MM.1S (cell line): ENCODE data around the gene NCL.

Experiments used
- DNase-seq: peaks from one replicate; pipeline ENCODE4 v3.0.0-alpha.2; 2015
- H2AFZ ChIP-seq: fragments of 300-600 bp; sonication (generic); 2 replicates; pipeline ENCODE4 v1.6.0; 2016; ENCODE audit warnings: antibody characterized with exemption, low read length
- H3F3A ChIP-seq: fragments of 300-600 bp; sonication (generic); 2 replicates; pipeline ENCODE4 v1.6.1; 2016; ENCODE audit warnings: mild to moderate bottlenecking, antibody characterized with exemption, low read length, moderate library complexity, mixed read lengths; ENCODE audit not compliant: insufficient read depth
- H3K27ac ChIP-seq: fragments of 300-600 bp; sonication (generic); 2 replicates; pipeline ENCODE4 v1.5.1; 2016; ENCODE audit warnings: mild to moderate bottlenecking, low read length
- H3K27me3 ChIP-seq: fragments of 300-600 bp; sonication (generic); replicated peaks from 2 replicates; pipeline ENCODE4 v1.6.0; 2016; ENCODE audit warnings: low read length; ENCODE audit not compliant: insufficient read depth
- H3K36me3 ChIP-seq: fragments of 300-600 bp; sonication (generic); replicated peaks from 2 replicates; pipeline ENCODE4 v1.6.1; 2016; ENCODE audit warnings: mild to moderate bottlenecking, low read length, mixed read lengths; ENCODE audit not compliant: insufficient read depth
- H3K4me1 ChIP-seq: fragments of 300-600 bp; sonication (generic); 2 replicates; pipeline ENCODE4 v1.6.1; 2016; ENCODE audit warnings: low read length, mixed read lengths
- H3K4me2 ChIP-seq: fragments of 300-600 bp; sonication (generic); 2 replicates; pipeline ENCODE4 v1.6.0; 2016; ENCODE audit warnings: low read depth, low read length
- H3K4me3 ChIP-seq: fragments of 300-600 bp; sonication (generic); 2 replicates; pipeline ENCODE4 v1.5.1; 2016; ENCODE audit warnings: low read length, mixed read lengths
- H3K79me2 ChIP-seq: fragments of 300-600 bp; sonication (generic); 2 replicates; pipeline ENCODE4 v1.6.1; 2016; ENCODE audit warnings: mixed run types, low read length, mixed read lengths
- H3K9ac ChIP-seq: fragments of 300-600 bp; sonication (generic); 2 replicates; pipeline ENCODE4 v1.6.1; 2016; ENCODE audit warnings: low read length, mixed read lengths
- H3K9me2 ChIP-seq: fragments of 300-600 bp; sonication (generic); replicated peaks from 2 replicates; pipeline ENCODE4 v1.6.1; 2016; ENCODE audit warnings: mild to moderate bottlenecking, low read length, mixed read lengths; ENCODE audit not compliant: insufficient read depth
- H3K9me3 ChIP-seq: fragments of 300-600 bp; sonication (generic); replicated peaks from 2 replicates; pipeline ENCODE4 v1.6.1; 2016; ENCODE audit warnings: mild to moderate bottlenecking, low read length, mixed read lengths; ENCODE audit not compliant: insufficient read depth
- H4K20me1 ChIP-seq: fragments of 300-600 bp; sonication (generic); 2 replicates; pipeline ENCODE4 v1.6.1; 2016; ENCODE audit warnings: mild to moderate bottlenecking, low read length, moderate library complexity, mixed read lengths; ENCODE audit not compliant: insufficient read depth
- CTCF ChIP-seq: fragments of 300-600 bp; sonication (generic); IDR thresholded peaks from 2 replicates; pipeline ENCODE4 v1.5.1; 2016; ENCODE audit warnings: antibody characterized with exemption, low read length, mixed read lengths
- EZH2 ChIP-seq: fragments of 300-600 bp; sonication (generic); optimal IDR thresholded peaks from 2 replicates; pipeline ENCODE3; 2017; ENCODE audit warnings: low read depth, mild to moderate bottlenecking, antibody characterized with exemption, low read length, mixed read lengths
- EZH2phosphoT487 ChIP-seq: fragments of 300-600 bp; sonication (generic); IDR thresholded peaks from 2 replicates; pipeline ENCODE4 v1.6.1; 2018; ENCODE audit warnings: antibody characterized with exemption, low read length

The NCL gene

GRCh38 chr2:231463698-231464575, at the start of gene NCL:
NCL (minus strand) TSS chr2:231464484; CDS start chr2:231464353, 131 bp downstream.
- H2AFZ ChIP-seq, result peak within 1 kb of the TSS; percentile 94
- H3K4me2 ChIP-seq, result peak within 1 kb of the TSS; percentile 97
- H3K4me1 ChIP-seq, result peaks cover 28% of the 10 kb centered on the region
- DNase-seq, result peak; percentile 81
- TF ChIP-seq CTCF, result no peak
- no peak for TF ChIP-seq EZH2
- no peak for TF ChIP-seq EZH2phosphoT487
- H3K27me3 ChIP-seq, result no peaks in the 10 kb centered on the region
- H3K36me3 ChIP-seq, result peaks cover 35% of the 10 kb centered on the region
- peak within 1 kb of the TSS; percentile 99 for H3K4me3 ChIP-seq
- H3K9me2 ChIP-seq, result no peaks in the 10 kb centered on the region
- H4K20me1 ChIP-seq, result peaks cover 35% of the 10 kb centered on the region
- peak within 1 kb of the TSS; percentile 99 for H3K27ac ChIP-seq
- peaks cover 63% of the 10 kb centered on the region for H3K79me2 ChIP-seq
- peaks cover 43% of the 10 kb centered on the region for H3F3A ChIP-seq
- no peaks in the 10 kb centered on the region for H3K9me3 ChIP-seq
- peak within 1 kb of the TSS; percentile 100 for H3K9ac ChIP-seq

DNA sequence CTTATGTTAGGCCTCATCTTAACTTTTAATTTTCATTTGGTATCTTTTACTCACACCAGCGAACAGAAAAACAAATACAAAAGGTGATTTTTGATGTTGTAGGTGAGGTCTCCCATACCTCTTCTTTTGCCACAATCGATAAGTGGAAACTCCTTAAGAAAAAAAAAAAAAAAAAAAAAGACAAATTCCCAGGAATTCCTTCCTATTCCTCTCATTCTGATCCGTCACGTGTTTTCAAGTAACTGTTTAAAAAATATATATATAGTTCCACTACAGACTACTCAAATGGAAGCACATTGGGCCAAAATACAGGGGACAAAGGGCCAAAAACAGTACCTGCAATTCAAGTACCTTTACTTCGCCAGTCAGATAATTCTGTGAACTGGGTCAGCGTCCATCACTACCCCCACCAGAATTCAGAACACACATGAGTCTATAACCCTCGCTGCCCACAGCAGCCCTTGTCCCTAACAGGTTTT, 49.5 kb upstream of the NCL start:
- Histone ChIP-seq H3K9ac (peak overlapping the region; percentile 68), H4K20me1 (no peaks in the 10 kb centered on the region), H3K27me3 (0 out of 2 replicates have a peak, but pooled peaks cover 5% of the 10 kb centered on the region), H3K4me1 (no peaks in the 10 kb centered on the region), H2AFZ (peak overlapping the region; percentile 94), H3K79me2 (no peaks in the 10 kb centered on the region), H3K4me2 (peak overlapping the region; percentile 89), H3K27ac (peak overlapping the region; percentile 26; the same call in 1 of the 2 replicates), H3K9me3 (no peaks in the 10 kb centered on the region), H3K9me2 (no peaks in the 10 kb centered on the region), H3F3A (0 out of 2 replicates have a peak, but pooled peaks cover 11% of the 10 kb centered on the region), H3K4me3 (peak overlapping the region; percentile 73), H3K36me3 (no peaks in the 10 kb centered on the region)
- no peak for DNase-seq
- TF ChIP-seq CTCF (no peak), EZH2phosphoT487 (no peak), EZH2 (no peak)

- Histone ChIP-seq H3K4me3 (no peak overlapping the region), H3K4me1 (no peaks in the 10 kb centered on the region), H3K9me3 (no peaks in the 10 kb centered on the region), H3K27me3 (0 out of 2 replicates have a peak, but pooled peaks cover 5% of the 10 kb centered on the region), H2AFZ (no peak overlapping the region), H3K36me3 (no peaks in the 10 kb centered on the region), H3K9ac (no peak overlapping the region), H3K79me2 (no peaks in the 10 kb centered on the region), H3K4me2 (no peak overlapping the region), H3K9me2 (no peaks in the 10 kb centered on the region), H4K20me1 (no peaks in the 10 kb centered on the region), H3K27ac (no peak overlapping the region), H3F3A (0 out of 2 replicates have a peak, but pooled peaks cover 11% of the 10 kb centered on the region)
- no peak for DNase-seq
- no peak for TF ChIP-seq CTCF
- no peak for TF ChIP-seq EZH2
- TF ChIP-seq EZH2phosphoT487, result no peak
These were observed 47.9 kb upstream of the NCL start for GRCh38 chr2:231512222-231512621.
